Breast epithelium (tissue), 3 donors: ENCODE results near the gene TLCD1.

Experiments
- CTCF ChIP-seq, 3 donors: fragments of 450-650 bp; IDR thresholded peaks; one replicate each; pipeline ENCODE4 v1.5.1; 2016 to 2017; ENCODE audit warnings: antibody characterized with exemption in 3 of 3, mild to moderate bottlenecking in 3 of 3, moderate library complexity in 3 of 3
- POLR2A ChIP-seq: fragments of 450-650 bp; IDR thresholded peaks from one replicate; pipeline ENCODE4 v1.6.1; 2016; ENCODE audit warnings: antibody characterized with exemption, mild to moderate bottlenecking, moderate library complexity
- POLR2AphosphoS5 ChIP-seq, 3 donors: sonication (generic); formaldehyde crosslinking; IDR thresholded peaks; one replicate each; pipeline ENCODE4 v1.6.1; 2017; ENCODE audit warnings: antibody characterized with exemption in 3 of 3

DNA sequence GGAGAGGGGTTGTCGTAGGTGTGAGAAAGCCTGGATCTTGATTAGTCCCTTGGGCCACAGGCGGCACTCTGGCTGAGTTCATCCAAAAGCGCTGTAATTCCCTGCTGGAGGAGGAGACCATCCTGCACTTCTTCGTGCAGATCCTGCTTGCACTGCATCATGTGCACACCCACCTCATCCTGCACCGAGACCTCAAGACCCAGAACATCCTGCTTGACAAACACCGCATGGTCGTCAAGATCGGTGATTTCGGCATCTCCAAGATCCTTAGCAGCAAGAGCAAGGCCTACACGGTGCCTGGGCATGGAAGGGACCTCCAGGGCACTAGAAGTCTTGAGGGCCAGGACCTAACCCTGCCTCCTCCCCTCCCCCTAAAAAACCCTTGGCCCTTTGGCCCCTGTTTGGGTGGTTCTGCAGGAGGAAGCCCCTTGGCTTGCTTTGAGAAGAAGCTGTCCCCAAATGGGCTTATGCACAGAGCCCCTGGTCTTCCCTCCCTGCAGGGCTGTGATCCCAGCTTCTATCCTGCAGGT, 8.7 kb upstream of the TLCD1 start:
- TF ChIP-seq CTCF (IDR thresholded peaks at IDR 0.05) (no peak), POLR2A (no peak), POLR2AphosphoS5 (IDR thresholded peaks at IDR 0.05) (no peak)
